Measurements from ENCODE around the gene ZC3H7B.
"Not testable (repeated sequence)": the region's sequence is repeated elsewhere in the genome, so short reads cannot be mapped to it uniquely, and the experiment has no call there.

Gene ZC3H7B

DNA sequence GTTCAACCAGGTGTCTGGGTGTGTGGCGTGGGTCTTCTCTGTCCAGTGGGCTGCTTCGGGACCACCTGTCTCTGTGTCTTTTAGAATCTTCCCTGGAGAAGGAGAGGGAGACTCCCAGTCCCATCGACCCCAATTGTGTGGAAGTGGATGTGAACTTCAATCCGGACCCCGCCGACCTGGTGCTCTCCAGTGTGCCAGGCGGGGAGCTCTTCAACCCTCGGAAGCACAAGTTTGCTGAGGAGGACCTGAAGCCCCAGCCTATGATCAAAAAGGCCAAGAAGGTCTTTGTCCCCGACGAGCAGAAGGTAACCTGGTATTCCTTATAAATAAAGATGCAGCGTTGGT lies 92.7 kb downstream of the ZC3H7B start:
- DNase-seq = no peak

DNA sequence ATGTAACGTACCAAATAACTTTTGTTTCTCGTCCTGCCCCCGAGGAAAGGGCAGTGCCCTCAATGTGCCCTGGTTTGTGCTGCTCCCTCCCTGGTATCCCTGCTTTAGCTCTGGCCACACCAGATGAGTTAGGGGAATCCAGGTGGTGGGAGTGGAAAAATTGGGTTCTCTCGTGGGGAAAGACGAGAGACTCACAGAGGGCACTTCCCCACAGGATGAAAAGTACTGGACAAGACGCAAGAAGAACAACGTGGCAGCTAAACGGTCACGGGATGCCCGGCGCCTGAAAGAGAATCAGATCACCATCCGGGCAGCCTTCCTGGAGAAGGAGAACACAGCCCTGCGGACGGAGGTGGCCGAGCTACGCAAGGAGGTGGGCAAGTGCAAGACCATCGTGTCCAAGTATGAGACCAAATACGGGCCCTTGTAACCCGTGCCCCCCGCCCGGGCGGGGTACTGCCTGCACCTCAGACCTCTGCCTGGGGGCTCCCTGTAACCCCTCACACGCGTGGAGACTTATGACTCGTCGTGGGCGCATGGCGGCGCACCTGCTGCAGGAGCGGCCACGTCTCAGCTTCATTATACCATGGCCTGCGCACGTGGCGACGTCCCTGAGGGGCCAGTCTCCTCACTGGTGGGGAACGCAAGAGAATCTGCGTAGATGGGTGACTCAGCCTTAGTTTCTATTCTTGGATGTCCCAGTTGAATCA lies 94.4 kb downstream of the ZC3H7B start:
- no peak for DNase-seq

DNA sequence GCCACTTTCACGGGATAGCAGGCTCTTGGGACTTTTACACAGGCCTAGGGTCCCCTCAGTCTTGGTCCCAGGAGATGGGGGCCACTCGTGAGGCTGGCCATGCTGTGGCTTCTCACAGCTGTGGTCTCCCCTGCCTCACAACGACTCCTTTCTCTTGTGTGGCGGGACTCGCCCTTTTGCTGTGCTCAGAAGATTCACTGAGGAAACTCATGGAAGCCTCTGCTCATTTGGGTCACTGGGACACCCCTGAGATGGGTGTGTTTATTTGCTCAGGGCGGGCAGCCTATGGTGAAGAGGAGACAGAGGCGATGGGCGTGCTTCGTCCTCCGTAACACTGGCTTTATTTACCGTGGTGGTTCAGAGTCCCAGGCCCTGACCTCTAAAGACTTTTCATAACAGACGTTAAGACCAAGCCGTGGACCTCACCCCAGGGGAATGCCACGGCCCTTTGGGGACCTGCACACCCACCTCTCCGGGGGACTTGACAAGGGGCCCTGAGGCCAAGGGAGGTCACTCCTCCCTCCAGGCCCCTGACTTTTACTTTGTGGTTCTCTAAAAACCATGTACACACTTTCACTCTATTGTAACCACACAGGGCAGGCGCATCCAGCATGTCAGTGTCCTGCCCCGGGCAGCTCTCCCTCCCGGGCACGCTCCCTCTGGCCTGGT lies 96.0 kb downstream of the ZC3H7B start:
- no peak for DNase-seq

DNA sequence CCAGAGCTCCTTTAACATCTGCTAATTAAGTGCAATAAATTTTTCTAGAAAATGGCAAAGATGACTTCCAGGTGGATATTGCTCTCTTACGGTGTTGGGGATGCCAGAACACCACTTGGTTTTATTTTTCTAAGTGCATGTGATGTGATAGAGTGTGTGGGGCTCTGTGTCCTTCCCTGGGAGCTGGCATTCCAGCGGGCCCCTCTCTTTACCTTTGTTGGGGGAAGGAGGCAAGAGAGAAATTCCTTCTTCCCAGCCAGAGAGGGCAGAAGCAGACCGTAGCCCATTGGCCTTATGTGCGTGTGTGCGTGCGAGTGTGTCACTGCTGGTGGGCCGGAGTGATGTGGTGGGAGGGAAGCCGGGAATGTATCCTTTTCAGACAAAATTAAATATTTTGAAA lies 97.6 kb downstream of the ZC3H7B start:
- DNase-seq = no peak

DNA sequence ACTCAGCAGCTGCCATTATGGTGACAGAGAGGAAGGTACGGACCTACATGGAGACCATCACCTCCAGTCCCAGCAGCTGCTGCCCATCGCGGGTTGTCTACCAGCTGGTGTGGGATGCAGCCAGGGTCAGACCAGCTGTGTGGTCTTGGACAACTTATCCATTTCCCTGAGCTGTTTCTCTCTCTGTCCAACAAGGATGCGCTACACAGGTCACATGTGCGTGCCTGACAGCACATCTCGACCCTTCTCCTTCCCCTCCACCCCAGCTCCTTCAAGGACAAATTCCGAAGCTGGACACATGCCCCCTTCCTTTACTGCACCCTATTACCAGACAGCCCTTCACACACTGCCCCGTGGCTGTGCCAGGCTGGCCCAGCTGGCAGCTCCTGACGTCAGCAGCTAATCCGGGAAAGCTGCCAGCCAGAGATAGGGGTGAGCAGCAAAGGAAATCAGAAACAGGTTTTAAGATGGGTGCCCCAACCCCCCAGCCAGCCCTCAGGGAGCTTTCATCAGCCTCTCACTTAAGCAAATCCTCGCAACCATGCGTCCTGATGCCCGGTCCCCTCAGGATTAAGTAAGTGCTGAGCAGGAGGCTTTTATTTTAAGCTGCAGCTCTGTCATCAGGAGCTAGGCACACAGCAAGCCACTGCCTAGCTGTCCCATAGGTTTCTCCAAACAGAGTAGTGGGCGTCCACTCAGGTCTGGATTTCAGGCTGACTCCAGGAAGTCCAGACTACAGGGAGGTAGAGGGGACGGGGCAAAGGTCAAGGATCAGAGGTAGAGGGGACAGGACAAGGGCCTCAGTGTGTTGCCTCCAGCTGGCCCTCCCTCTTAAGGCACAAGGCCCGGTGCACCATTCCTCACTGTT lies 100.7 kb downstream of the ZC3H7B start:
- no peak for DNase-seq

DNA sequence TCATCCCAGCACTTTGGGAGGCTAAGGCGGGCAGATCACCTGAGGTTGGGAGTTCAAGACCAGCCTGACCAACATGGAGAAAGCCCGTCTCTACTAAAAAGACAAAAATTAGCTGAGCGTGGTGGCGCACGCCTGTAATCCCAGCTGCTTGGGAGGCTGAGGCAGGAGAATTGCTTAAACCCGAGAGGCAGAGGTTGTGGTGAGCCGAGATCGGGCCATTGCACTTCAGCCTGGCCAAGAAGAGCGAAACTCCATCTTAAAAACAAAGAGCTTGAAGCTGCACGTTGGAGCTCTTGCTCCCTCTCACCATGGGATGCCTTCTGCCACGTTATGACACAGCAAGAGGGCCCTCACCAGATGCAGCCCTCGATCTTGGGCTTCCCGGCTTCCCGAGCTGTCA lies 101.5 kb downstream of the ZC3H7B start:
- not testable (repeated sequence) for DNase-seq

DNA sequence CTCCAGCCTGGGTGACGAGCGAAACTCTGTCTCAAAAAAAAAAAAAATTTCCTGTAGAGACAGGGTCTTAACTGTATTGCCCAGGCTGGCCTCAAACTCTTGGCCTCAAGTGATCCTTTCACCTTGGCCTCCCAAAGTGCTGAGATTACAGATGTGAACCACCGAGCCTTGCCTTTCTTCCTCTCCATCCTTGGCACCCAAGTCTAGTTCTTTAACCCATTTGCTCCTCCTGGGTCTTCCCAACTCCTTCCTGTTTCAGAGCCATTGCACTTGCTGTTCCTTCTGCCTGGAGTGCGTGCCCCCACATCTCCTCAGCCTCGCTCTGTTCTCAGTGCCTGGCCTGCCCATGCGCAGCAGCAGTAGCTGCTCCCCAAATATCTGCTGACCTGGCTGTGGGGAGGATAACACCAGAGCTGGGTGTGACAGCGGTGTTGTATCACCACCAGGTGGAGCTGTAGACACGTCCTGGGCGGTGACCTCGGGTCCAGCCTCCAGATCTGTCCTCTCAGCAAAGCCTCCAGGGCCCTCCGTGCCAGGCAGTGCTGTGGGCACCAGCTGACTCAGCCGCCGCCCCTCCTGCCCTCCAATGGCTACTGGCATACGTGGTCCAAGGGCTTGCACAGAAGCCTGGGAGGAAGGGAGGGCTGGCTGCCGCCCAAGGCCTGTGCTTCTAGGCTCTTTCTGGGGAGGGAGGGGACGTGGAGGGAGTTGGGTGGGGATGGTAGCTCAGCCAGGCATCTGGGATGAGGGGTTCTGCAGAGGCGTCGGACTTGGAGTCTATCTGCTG lies 102.4 kb downstream of the ZC3H7B start:
- peak; percentile 51 to 73 for DNase-seq

DNA sequence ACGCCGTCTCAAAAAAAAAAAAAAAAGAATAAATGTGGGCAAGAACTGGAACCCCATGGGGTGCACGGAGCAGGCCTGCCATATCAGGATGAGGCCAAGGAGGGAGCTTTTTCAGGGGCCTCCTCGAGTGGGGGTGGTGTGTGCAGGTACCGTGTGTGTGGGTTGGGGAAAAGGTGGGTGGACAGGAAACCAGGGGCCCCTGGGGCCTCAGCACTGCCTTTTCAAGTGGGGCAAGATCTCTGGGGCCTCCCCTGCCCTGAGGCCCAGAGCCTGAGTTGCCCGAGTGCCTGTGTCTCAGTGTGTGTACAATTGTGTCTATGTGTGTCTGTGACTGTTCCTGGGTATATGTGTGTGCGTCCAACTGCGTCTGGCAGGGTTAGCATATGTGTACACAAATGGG lies 104.3 kb downstream of the ZC3H7B start:
- no peak for DNase-seq

DNA sequence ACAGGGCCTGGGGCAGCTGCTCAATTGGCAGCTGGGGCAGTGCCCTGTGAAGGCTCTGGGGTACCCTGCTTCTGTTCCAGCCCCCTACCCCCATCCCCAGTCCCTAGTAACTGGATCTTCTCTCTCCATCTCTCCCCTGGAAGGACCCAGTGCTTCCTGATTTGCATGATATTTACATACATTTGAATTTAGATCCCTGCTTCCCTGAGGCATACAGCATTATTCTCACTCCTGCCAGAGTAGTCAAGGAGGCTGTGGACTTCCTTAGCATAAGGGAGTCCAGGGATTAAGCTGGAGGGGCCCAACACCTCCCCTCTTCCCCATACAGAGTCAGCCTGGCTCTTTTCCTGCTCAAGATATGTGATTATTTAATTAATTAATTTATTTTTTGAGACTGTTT lies 105.1 kb downstream of the ZC3H7B start:
- no peak for DNase-seq

DNA sequence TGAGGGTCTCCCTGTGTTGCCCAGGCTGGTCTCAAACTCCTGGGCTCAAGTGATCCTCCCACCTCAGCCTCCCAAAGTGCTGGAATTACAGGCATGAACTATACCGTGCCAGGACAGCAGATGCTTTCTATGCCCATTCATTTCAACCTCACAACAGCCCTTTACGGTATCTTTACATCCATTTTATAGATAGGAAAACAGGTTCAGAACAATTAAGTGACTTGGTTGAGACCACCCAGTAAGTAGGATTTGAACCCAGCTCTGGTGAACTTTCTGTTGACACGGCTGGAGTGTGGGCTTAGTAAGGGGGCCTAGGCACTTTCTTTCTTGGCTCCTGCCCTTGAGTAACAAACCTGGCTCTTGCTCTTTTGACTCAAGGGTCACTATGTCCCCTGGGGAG lies 106.1 kb downstream of the ZC3H7B start:
- no peak for DNase-seq

DNA sequence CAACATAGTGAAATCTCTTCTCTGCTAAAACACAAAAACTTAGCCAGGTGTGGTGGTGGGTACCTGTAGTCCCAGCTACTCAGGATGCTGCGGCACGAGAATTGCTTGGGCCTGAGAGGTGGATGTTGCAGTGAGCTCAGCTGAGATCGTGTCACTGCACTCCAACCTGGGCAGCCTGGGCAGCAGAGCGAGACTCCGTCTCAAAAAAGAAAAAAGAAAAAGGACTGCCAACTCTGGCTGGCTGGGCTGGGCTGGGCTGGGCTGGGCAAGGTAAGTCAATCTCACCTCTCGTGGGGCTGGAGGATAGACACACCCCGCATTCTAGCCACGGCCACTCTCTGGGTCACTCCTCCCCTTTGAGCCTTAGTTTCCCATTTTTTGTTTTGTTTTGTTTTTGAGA lies 107.3 kb downstream of the ZC3H7B start:
- DNase-seq = no peak

All from NCI-H1930 (cell line).